Panc1 (cell line): ENCODE measurements around the gene AMBRA1. TPM values are rescaled to one million over a fixed set of nuclear protein-coding genes. Genes with fewer than 3 reads are reported as not detected.

ENCODE experiments used
- ATAC-seq: fragments of 200-7000 bp; cut with Tn5 transposase; 2 replicates; pipeline ENCODE4 v1.9.1; 2020; ENCODE audit warnings: mild to moderate bottlenecking, moderate library complexity
- BruUV-seq: library from RNA; stranded (reverse); fragments of 400-500 nt; replicated peaks from 2 replicates; lab custom pipeline; 2021; lab: Mats Ljungman, UMichigan
- CTCF ChIA-PET: fragments of 300-600 bp; sonication (Branson Sonifier 250); formaldehyde crosslinking; loops from one replicate; lab custom pipeline; 2022; ENCODE audit warnings: antibody characterized with exemption; lab: Charles Lee
- POLR2A ChIA-PET: fragments of 300-600 bp; sonication (Branson Sonifier 250); formaldehyde crosslinking; loops from one replicate; lab custom pipeline; 2022; ENCODE audit warnings: antibody characterized with exemption; lab: Charles Lee
- DNase-seq: peaks from one replicate; pipeline ENCODE4 v3.0.0-alpha.2; 2010; ENCODE audit warnings: low read depth, low spot score
- H3K27ac ChIP-seq: 2 replicates; pipeline ENCODE4 v1.5.1; 2011; ENCODE audit warnings: mild to moderate bottlenecking, low read length, inconsistent platforms
- H3K27me3 ChIP-seq: fragments of 200-500 bp; sonication (Bioruptor generic); 2 replicates; pipeline ENCODE4 v1.6.0; 2014; ENCODE audit warnings: low read length, inconsistent platforms; ENCODE audit not compliant: control insufficient read depth, insufficient read depth
- H3K36me3 ChIP-seq: fragments of 200-500 bp; sonication (Bioruptor generic); 2 replicates; pipeline ENCODE4 v1.5.1; 2014; ENCODE audit warnings: inconsistent platforms, mild to moderate bottlenecking, low read length, moderate library complexity; ENCODE audit not compliant: control insufficient read depth, insufficient read depth
- H3K4me1 ChIP-seq: 2 replicates; pipeline ENCODE4 v1.5.1; 2011; ENCODE audit warnings: inconsistent platforms, mild to moderate bottlenecking, low read length, moderate library complexity; ENCODE audit not compliant: control insufficient read depth, insufficient read depth
- H3K4me3 ChIP-seq, 2 experiments: 2 replicates each; pipeline ENCODE4 v1.5.1; 2011 to 2012; ENCODE audit warnings: low read depth in 2 of 2, low read length in 2 of 2, mild to moderate bottlenecking in 2 of 2, inconsistent platforms in 1 of 2, moderate library complexity in 1 of 2
- H3K9me3 ChIP-seq: fragments of 200-500 bp; sonication (Bioruptor generic); 2 replicates; pipeline ENCODE4 v1.5.1; 2014; ENCODE audit warnings: low read depth, mild to moderate bottlenecking, inconsistent platforms, low read length, moderate library complexity; ENCODE audit not compliant: control insufficient read depth, insufficient read depth
- CTCF ChIP-seq: fragments of 450-650 bp; IDR thresholded peaks from 2 replicates; pipeline ENCODE4 v1.5.1; 2017; ENCODE audit warnings: mild to moderate bottlenecking
- POLR2AphosphoS5 ChIP-seq: IDR thresholded peaks from 2 replicates; pipeline ENCODE4 v1.6.1; 2012; ENCODE audit warnings: mild to moderate bottlenecking, low read depth, low read length, moderate library complexity
- REST ChIP-seq, 2 experiments: IDR thresholded peaks; 2 replicates each; pipeline ENCODE4 v1.6.1; 2011 to 2012; ENCODE audit warnings: low read depth in 2 of 2, control low read depth in 1 of 2, low read length in 1 of 2, mild to moderate bottlenecking in 1 of 2, moderate library complexity in 1 of 2; ENCODE audit not compliant: insufficient read depth in 1 of 2
- SIN3A ChIP-seq: IDR thresholded peaks from 2 replicates; pipeline ENCODE4 v1.6.1; 2012; ENCODE audit warnings: low read depth, mild to moderate bottlenecking, low read length, moderate library complexity, borderline replicate concordance; ENCODE audit not compliant: insufficient read depth
- TCF7L2 ChIP-seq: IDR thresholded peaks from 2 replicates; pipeline ENCODE4 v1.6.1; 2011; ENCODE audit warnings: mild to moderate bottlenecking, low read depth, low read length, inconsistent platforms
- in situ Hi-C: cut with HindIII; loops from 2 replicates; pipeline ENCODE4 v1.10.0; 2016; ENCODE audit warnings: low sequenced_read_pairs, low pct_unique_long_range_greater_than_20kb
- intact Hi-C: fragments of 100-400 bp; cut with micrococcal nuclease; formaldehyde crosslinking; loops from one replicate; pipeline ENCODE4 v1.10.0; 2022; ENCODE audit not compliant: unreplicated experiment
- total RNA-seq: library from RNA; stranded (reverse); gene quantifications from one replicate; pipeline ENCODE4 v1.2.1, GENCODE V29; 2021; ENCODE audit not compliant: unreplicated experiment

AMBRA1 gene
- total RNA-seq, 1 experiment from 2014 or later = 40.0 TPM

DNA sequence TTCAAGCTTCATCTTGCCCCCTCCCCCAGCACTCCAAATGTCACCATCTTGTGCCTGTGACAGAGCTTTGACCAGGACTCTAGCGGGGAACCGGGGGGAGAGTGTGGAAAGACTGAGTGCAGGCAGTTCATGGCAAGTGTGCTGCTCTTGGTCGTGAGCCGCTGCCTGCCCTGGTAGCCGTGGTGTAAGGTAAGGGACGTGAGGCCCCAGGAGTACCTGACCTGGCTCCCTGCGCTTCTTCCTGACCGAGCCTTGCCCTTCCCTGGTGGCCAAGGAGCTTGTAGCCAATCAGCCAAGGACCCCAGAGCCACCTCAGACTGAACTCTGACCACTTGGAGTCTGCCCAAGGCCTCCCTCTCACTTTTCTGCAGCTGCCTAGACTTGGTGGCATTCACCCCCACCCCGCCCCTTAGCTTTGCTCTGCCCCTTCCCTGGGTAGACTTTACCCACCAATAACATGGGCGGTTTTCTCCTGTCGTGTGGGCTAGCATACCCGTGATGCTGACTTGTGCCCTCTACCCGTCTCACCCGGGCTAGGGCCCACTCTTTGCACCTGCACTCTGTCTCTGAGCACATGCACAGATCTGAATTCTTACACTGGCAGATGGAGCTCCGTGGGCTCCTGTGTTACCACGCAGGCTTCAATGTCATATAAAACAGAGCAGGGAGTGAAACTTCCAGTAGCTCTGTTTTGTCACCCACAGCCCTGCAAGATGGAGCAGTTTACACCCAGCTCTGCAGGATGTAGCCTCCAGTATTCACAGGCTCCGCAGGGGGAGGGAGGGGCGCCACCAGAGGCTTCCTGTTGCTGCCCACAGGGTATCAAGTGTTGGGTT lies 245.0 kb downstream of the AMBRA1 start:
- ATAC-seq (no peak), DNase-seq (no peak)
- H3K27me3 ChIP-seq = no peaks in the 10 kb centered on the region
- CTCF ChIA-PET = interaction anchor here (0.5 to 1.0 kb wide), 2 partner anchors 20 to 71 kb away, joined by 3 to 5 read pairs; no protein-coding TSS in a partner anchor
- POLR2A ChIA-PET = interaction anchor here (0.6 kb wide), 1 partner anchor 142 kb away, joined by 4 read pairs; no protein-coding TSS in a partner anchor
- no TSS peak for BruUV-seq
- H3K4me3 ChIP-seq = peak overlapping the region; percentile 80 to 83
- no peaks in the 10 kb centered on the region for H3K9me3 ChIP-seq
- intact Hi-C loops = no loop called here
- no peaks in the 10 kb centered on the region for H3K36me3 ChIP-seq
- in situ Hi-C loops = no loop called here
- TF ChIP-seq REST (IDR thresholded peaks at IDR 0.05; ENCODE audit: insufficient read depth in 1 of 2, low read depth in 2 of 2, low read length in 1 of 2) = no peak
- TF ChIP-seq SIN3A = no peak
- TF ChIP-seq TCF7L2 = no peak
- TF ChIP-seq POLR2AphosphoS5 = no peak
- no peak for TF ChIP-seq CTCF
- H3K27ac ChIP-seq = peak overlapping the region; percentile 82
- H3K4me1 ChIP-seq = peaks cover 27% of the 10 kb centered on the region

DNA sequence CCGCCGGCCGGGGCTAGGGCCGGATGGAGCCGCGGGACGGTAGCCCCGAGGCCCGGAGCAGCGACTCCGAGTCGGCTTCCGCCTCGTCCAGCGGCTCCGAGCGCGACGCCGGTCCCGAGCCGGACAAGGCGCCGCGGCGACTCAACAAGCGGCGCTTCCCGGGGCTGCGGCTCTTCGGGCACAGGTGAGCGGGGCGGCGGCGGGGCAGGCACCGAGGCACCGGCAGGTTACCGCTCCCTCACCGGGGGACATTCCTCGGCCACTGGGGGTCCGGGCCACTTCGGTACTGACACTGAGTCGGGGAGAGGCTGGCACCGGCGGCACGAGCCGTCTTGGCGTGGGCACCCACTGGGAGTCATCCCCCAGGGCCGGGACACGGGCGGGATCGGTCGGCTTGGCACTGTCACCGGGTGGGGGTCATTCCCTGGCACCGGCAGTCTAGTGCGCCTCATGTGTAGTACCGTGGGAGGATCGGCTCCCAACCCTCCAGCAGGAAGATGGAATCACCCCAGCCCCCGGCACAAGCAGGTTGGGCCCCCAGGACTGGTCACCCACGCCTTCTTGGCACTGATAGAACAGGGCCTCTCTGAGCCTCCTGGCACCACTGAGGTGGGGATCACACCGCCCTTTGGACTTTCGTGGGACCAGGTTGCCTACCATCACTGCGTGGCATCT lies 246.0 kb downstream of the AMBRA1 start:
- BruUV-seq = no TSS peak
- H3K36me3 ChIP-seq = no peaks in the 10 kb centered on the region
- H3K9me3 ChIP-seq = no peaks in the 10 kb centered on the region
- no peak for DNase-seq
- peaks cover 25% of the 10 kb centered on the region for H3K4me1 ChIP-seq
- peak overlapping the region; percentile 82 for H3K27ac ChIP-seq
- CTCF ChIA-PET = no interaction called here
- H3K4me3 ChIP-seq = peak overlapping the region; percentile 80 to 83
- H3K27me3 ChIP-seq = no peaks in the 10 kb centered on the region
- in situ Hi-C loops (no loop called here), intact Hi-C loops (no loop called here)
- POLR2A ChIA-PET = no interaction called here
- peak; percentile 16 for ATAC-seq
- TF ChIP-seq SIN3A (peak; percentile 27; the same call in 1 of the 2 replicates), POLR2AphosphoS5 (no peak)
